CD4-positive, alpha-beta T cell (primary cell): ENCODE results near the gene HSF2BP. TPM values are rescaled to one million over a fixed set of nuclear protein-coding genes. Genes with fewer than 3 reads are reported as not detected.

ENCODE experiments used
- ATAC-seq: fragments of 200-7000 bp; cut with Tn5 transposase; one replicate; pipeline ENCODE4 v1.10.0; 2022; ENCODE audit warnings: mild to moderate bottlenecking; ENCODE audit not compliant: poor library complexity
- CTCF ChIA-PET: fragments of 350-600 bp; sonication (Branson Sonifier 250); formaldehyde crosslinking; loops from one replicate; lab custom pipeline; 2021; ENCODE audit warnings: antibody characterized with exemption, inconsistent platforms; lab: Charles Lee
- POLR2A ChIA-PET: fragments of 350-600 bp; sonication (Branson Sonifier 250); formaldehyde crosslinking; loops from one replicate; lab custom pipeline; 2021; ENCODE audit warnings: antibody characterized with exemption, inconsistent platforms; lab: Charles Lee
- DNase-seq, 14 experiments: peaks; one replicate each; pipeline ENCODE4 v3.0.0-alpha.2; 2013 to 2020; ENCODE audit warnings: mixed read lengths in 2 of 14
- H3K27ac ChIP-seq, 2 donors: one replicate each; pipeline versions ENCODE4 v1.5.1 to v1.7.0; 2013; ENCODE audit warnings: low read length in 2 of 2, low read depth in 1 of 2, mild to moderate bottlenecking in 1 of 2
- H3K27me3 ChIP-seq, 2 experiments: 1 replicate in 1 of 2; 2 replicates in 1 of 2; pipeline versions ENCODE4 v1.6.1 to v1.7.0; 2013; ENCODE audit warnings: low read length in 2 of 2, control low read depth in 1 of 2, mild to moderate bottlenecking in 1 of 2, moderate library complexity in 1 of 2; ENCODE audit not compliant: insufficient read depth in 2 of 2, control insufficient read depth in 1 of 2
- H3K36me3 ChIP-seq: one replicate; pipeline ENCODE4 v1.6.1; 2013; ENCODE audit warnings: low read length, control low read depth; ENCODE audit not compliant: insufficient read depth
- H3K4me1 ChIP-seq: one replicate; pipeline ENCODE4 v1.6.1; 2013; ENCODE audit warnings: low read length, control low read depth; ENCODE audit not compliant: insufficient read depth
- H3K4me3 ChIP-seq: one replicate; pipeline ENCODE4 v1.5.1; 2013; ENCODE audit warnings: mild to moderate bottlenecking, low read length, moderate library complexity
- H3K9me3 ChIP-seq, 2 experiments: 1 replicate in 1 of 2; 2 replicates in 1 of 2; pipeline versions ENCODE4 v1.6.1 to v1.7.0; 2013; ENCODE audit warnings: low read length in 2 of 2, mild to moderate bottlenecking in 2 of 2, control low read depth in 1 of 2, moderate library complexity in 1 of 2; ENCODE audit not compliant: control insufficient read depth in 1 of 2, insufficient read depth in 1 of 2
- H3K27ac Mint-ChIP-seq: one replicate; pipeline ENCODE4 v1.8.0; 2020; ENCODE audit warnings: mixed read lengths
- H3K27me3 Mint-ChIP-seq: one replicate; pipeline ENCODE4 v1.8.0; 2021; ENCODE audit warnings: mixed read lengths
- H3K36me3 Mint-ChIP-seq: one replicate; pipeline ENCODE4 v1.8.0; 2021; ENCODE audit warnings: low read depth, mixed read lengths
- H3K4me1 Mint-ChIP-seq: one replicate; pipeline ENCODE4 v1.8.0; 2021; ENCODE audit warnings: low read depth, mixed read lengths
- H3K4me3 Mint-ChIP-seq: one replicate; pipeline ENCODE4 v1.8.0; 2020; ENCODE audit warnings: mild to moderate bottlenecking, mixed read lengths
- H3K9me3 Mint-ChIP-seq: one replicate; pipeline ENCODE4 v1.8.0; 2020; ENCODE audit warnings: mixed read lengths
- intact Hi-C, 2 experiments: fragments of 100-400 bp; cut with DNase I in 1 of 2; cut with micrococcal nuclease in 1 of 2; formaldehyde crosslinking; loops; one replicate each; pipeline versions ENCODE4 v1.15.1 to v1.9.0; 2023 to 2025; cut with DNase I, micrococcal nuclease
- total RNA-seq, 174 experiments: library from RNA in 2 of 174; stranded (reverse) in 2 of 174; gene quantifications; one replicate each; pipeline ENCODE4 v1.2.3 and lab custom pipeline; 2021 to 2026
- TF ChIP-seq, protein P1 (sequence below): fragments of 200-600 bp; IDR thresholded peaks from one replicate; pipeline ENCODE4 v1.8.0; 2022; ENCODE audit warnings: antibody characterized with exemption, mild to moderate bottlenecking

The HSF2BP gene
- total RNA-seq, 2 experiments from 2014 or later: 0.59 to 0.93 TPM

DNA sequence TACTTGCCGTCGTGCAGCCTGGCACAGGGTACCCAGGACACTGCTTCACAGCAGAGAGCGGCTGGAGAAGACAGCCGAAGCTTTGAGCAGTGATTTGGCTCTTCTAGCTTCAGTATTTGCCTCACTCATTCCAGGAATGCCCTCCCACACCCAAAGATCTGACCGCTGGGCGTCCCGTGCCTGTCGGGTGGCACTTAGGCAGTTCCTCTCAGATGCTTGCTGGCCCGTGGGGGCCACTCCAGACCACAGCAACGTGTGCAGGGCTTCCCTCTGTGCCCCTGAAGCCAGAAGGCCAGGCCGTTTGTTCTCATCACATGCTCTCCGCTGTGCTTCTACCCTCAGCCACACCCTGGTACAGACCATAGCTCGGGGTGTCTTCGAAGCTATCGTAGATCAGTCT is 17.1 kb upstream of the HSF2BP start:
- TF ChIP-seq, protein P1, sequence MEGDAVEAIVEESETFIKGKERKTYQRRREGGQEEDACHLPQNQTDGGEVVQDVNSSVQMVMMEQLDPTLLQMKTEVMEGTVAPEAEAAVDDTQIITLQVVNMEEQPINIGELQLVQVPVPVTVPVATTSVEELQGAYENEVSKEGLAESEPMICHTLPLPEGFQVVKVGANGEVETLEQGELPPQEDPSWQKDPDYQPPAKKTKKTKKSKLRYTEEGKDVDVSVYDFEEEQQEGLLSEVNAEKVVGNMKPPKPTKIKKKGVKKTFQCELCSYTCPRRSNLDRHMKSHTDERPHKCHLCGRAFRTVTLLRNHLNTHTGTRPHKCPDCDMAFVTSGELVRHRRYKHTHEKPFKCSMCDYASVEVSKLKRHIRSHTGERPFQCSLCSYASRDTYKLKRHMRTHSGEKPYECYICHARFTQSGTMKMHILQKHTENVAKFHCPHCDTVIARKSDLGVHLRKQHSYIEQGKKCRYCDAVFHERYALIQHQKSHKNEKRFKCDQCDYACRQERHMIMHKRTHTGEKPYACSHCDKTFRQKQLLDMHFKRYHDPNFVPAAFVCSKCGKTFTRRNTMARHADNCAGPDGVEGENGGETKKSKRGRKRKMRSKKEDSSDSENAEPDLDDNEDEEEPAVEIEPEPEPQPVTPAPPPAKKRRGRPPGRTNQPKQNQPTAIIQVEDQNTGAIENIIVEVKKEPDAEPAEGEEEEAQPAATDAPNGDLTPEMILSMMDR: no peak
- H3K36me3 ChIP-seq: peaks cover 74% of the 10 kb centered on the region
- ATAC-seq (no peak), DNase-seq (no peak)
- no peaks in the 10 kb centered on the region for H3K27me3 ChIP-seq
- intact Hi-C loops: no loop called here
- ChIA-PET POLR2A (no interaction called here), CTCF (interaction anchor here (1.0 kb wide), 1 partner anchor 18 kb away, joined by 3 read pairs; no protein-coding TSS in a partner anchor)
- no peaks in the 10 kb centered on the region for H3K9me3 Mint-ChIP-seq
- no peaks in the 10 kb centered on the region for H3K9me3 ChIP-seq
- H3K4me3 ChIP-seq: no peak overlapping the region
- no peaks in the 10 kb centered on the region for H3K4me1 ChIP-seq
- no peaks in the 10 kb centered on the region for H3K27me3 Mint-ChIP-seq
- no peak overlapping the region for H3K27ac ChIP-seq
- H3K36me3 Mint-ChIP-seq: peaks cover 88% of the 10 kb centered on the region
- H3K4me1 Mint-ChIP-seq: peaks cover 14% of the 10 kb centered on the region
- H3K4me3 Mint-ChIP-seq: no peak overlapping the region
- no peak overlapping the region for H3K27ac Mint-ChIP-seq

DNA sequence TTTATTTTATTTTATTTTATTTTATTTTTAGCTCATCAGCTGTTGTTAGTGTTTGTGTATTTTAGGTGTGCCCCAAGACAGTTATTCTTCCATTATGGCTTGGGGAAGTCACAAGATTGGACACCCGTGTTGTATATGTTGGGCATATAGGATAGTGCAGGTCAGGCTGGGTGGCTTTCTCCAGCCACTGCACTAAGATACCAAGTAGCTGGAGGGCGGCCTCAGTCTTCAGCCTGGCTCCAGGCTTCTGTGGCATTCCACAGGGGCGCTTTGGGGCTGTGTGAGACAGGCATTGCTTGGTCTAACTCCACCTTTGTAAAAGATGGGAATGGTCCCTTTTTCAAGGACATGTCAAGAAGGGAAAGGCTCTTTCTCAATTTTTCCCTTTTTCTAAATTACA is 16.6 kb upstream of the HSF2BP start:
- ChIA-PET POLR2A (interaction anchor here (1.0 kb wide), 1 partner anchor 16 kb away, joined by 4 read pairs; the partner anchor contains the start of genes HSF2BP and RRP1B), CTCF (interaction anchor here (1.0 kb wide), 1 partner anchor 19 kb away, joined by 3 read pairs; no protein-coding TSS in a partner anchor)
- TF ChIP-seq, protein P1: no peak
- Histone ChIP-seq H3K27ac (no peak overlapping the region), H3K9me3 (no peaks in the 10 kb centered on the region), H3K4me1 (peaks cover 2% of the 10 kb centered on the region), H3K4me3 (no peak overlapping the region), H3K36me3 (peaks cover 75% of the 10 kb centered on the region), H3K27me3 (no peaks in the 10 kb centered on the region)
- Mint-ChIP-seq H3K27ac (no peak overlapping the region), H3K27me3 (no peaks in the 10 kb centered on the region), H3K36me3 (peaks cover 93% of the 10 kb centered on the region), H3K9me3 (no peaks in the 10 kb centered on the region), H3K4me3 (no peak overlapping the region), H3K4me1 (peaks cover 14% of the 10 kb centered on the region)
- no peak for ATAC-seq
- no peak for DNase-seq
- intact Hi-C loops: no loop called here

DNA sequence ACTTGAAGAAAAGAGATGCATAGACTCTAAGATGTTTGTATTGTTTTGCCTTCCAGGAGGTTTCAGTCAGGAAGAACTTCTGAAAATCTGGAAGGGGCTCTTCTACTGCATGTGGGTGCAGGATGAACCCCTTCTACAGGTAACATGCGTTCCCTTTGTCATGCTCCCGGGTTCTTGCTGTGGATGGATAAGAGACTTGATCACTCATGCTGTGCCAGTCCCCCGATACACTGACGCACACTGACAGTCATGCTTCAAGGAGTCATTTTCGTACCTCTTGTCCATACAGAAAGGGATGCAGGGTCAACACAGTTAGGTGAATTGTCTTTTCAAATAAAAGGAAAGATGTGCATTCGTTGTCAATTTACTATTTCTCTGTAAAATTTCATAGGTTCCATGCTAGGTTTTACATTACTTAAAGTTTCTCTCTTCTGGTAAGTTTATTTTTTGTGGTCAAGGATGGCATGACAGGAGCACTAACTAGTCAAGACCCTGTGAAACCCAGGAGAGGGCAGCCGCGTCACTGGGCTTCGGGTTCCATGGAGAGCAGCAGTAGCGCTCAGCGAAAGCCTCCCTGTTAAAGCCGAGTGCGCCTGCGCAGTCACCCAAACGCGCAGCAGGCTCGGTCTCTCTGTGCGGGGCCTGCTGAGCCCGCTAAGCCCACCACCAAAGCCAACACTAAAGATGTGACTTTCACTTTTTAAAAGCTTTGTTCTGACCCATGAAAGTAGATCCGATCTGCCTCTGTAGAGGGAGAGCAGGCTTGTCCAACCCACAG is 10.7 kb upstream of the HSF2BP start:
- intact Hi-C loops: no loop called here
- H3K36me3 Mint-ChIP-seq: peaks cover 85% of the 10 kb centered on the region
- POLR2A ChIA-PET: no interaction called here
- Histone ChIP-seq H3K27me3 (no peaks in the 10 kb centered on the region), H3K4me1 (peaks cover 19% of the 10 kb centered on the region), H3K36me3 (peaks cover 64% of the 10 kb centered on the region), H3K4me3 (no peak overlapping the region), H3K9me3 (no peaks in the 10 kb centered on the region), H3K27ac (no peak overlapping the region)
- ATAC-seq (no peak), DNase-seq (no peak)
- TF ChIP-seq, protein P1: no peak
- no peak overlapping the region for H3K27ac Mint-ChIP-seq
- peaks cover 28% of the 10 kb centered on the region for H3K4me1 Mint-ChIP-seq
- no peaks in the 10 kb centered on the region for H3K27me3 Mint-ChIP-seq
- CTCF ChIA-PET: no interaction called here
- H3K9me3 Mint-ChIP-seq: no peaks in the 10 kb centered on the region
- H3K4me3 Mint-ChIP-seq: no peak overlapping the region
